ENCODE data around the gene REC8. TPM values are rescaled to one million over a fixed set of nuclear protein-coding genes. Genes with fewer than 3 reads are reported as not detected.
A peak's percentile ranks its signal among the peaks of the same experiment; 100 is the strongest.

REC8 gene
- total and polyA plus RNA-seq, 2 of the 13 experiments (the other 11 are each of a cell fraction or from before 2014, with no cell fraction given) = 3.4 to 14.7 TPM

- TF ChIP-seq ZBTB14 (CRISPR knock-in tag; IDR thresholded peaks at IDR 0.05) = peak; percentile 24; the same call in 1 of the 2 replicates
- TF ChIP-seq IKZF4 (CRISPR knock-in tag; IDR thresholded peaks at IDR 0.05; ENCODE audit: borderline replicate concordance, low read depth, not compliant biosample characterization) = no peak
- no peak for TF ChIP-seq ZNF598 (CRISPR knock-in tag; IDR thresholded peaks at IDR 0.05; ENCODE audit: borderline replicate concordance)
- no peak for TF ChIP-seq RBM22 (optimal IDR thresholded peaks at IDR 0.05; ENCODE audit: low read length)
- peak; percentile 95; the same call in 1 of the 2 replicates for TF ChIP-seq FOXO4 (CRISPR knock-in tag; conservative IDR thresholded peaks at IDR 0.05)
- TF ChIP-seq ZFP41 (CRISPR knock-in tag; IDR thresholded peaks at IDR 0.05; ENCODE audit: borderline replicate concordance) = no peak
- TF ChIP-seq CREM (IDR thresholded peaks at IDR 0.05) = no peak
- no peak for TF ChIP-seq CREM (CRISPR knock-in tag; IDR thresholded peaks at IDR 0.05)
- peak; percentile 62; the same call in 1 of the 2 replicates for TF ChIP-seq ZSCAN12 (CRISPR knock-in tag; IDR thresholded peaks at IDR 0.05)
- TF ChIP-seq POLR2AphosphoS2 (IDR thresholded peaks at IDR 0.05; ENCODE audit: low read depth, low read length) = no peak
- TF ChIP-seq ZNF337 (CRISPR knock-in tag; IDR thresholded peaks at IDR 0.05; ENCODE audit: borderline replicate concordance, low read depth) = no peak; the same call in 1 of the 2 replicates
- TF ChIP-seq ZBTB7A (CRISPR knock-in tag; IDR thresholded peaks at IDR 0.05) = no peak
- TF ChIP-seq CHD2 (IDR thresholded peaks at IDR 0.05; ENCODE audit: low read depth, low read length) = no peak
- TF ChIP-seq ZSCAN5A (CRISPR knock-in tag; IDR thresholded peaks at IDR 0.05; ENCODE audit: borderline replicate concordance) = peak; percentile 72
- TF ChIP-seq NFIC (IDR thresholded peaks at IDR 0.05; ENCODE audit: low read length) = no peak
- TF ChIP-seq POGZ (CRISPR knock-in tag; IDR thresholded peaks at IDR 0.05) = no peak
- TF ChIP-seq GLMP (CRISPR knock-in tag; IDR thresholded peaks at IDR 0.05; ENCODE audit: borderline replicate concordance) = no peak
- peak; percentile 64; the same call in 1 of the 2 replicates for TF ChIP-seq TEAD2 (CRISPR knock-in tag; IDR thresholded peaks at IDR 0.05)
- TF ChIP-seq HBP1 (CRISPR knock-in tag; IDR thresholded peaks at IDR 0.05; ENCODE audit: low read depth) = peak; percentile 76
- no peak for TF ChIP-seq GABPA (IDR thresholded peaks at IDR 0.05; ENCODE audit: low read depth, low read length)
- TF ChIP-seq GABPA (CRISPR knock-in tag; IDR thresholded peaks at IDR 0.05; ENCODE audit: low read depth) = no peak
- TF ChIP-seq NCOA5 (CRISPR knock-in tag; IDR thresholded peaks at IDR 0.05) = peak; percentile 14; the same call in 1 of the 2 replicates
- TF ChIP-seq ZNF564 (CRISPR knock-in tag; IDR thresholded peaks at IDR 0.05) = no peak
Observed at GRCh38 chr14:24196071-24197055, 24.5 kb downstream of the REC8 start (continued).

All from HepG2 (cell line).